Nephron (organoid): ENCODE measurements around the gene NCAPD2.

Experiments used
- H3K27ac Mint-ChIP-seq, 3 experiments: 2 replicates each; pipeline ENCODE4 v1.8.0; 2020; ENCODE audit warnings: mixed read lengths in 3 of 3, mild to moderate bottlenecking in 2 of 3, moderate library complexity in 1 of 3
- H3K27me3 Mint-ChIP-seq: 2 replicates; pipeline ENCODE4 v1.8.0; 2021; ENCODE audit warnings: low read depth, mild to moderate bottlenecking, moderate library complexity, mixed read lengths
- H3K36me3 Mint-ChIP-seq: 2 replicates; pipeline ENCODE4 v1.8.0; 2020; ENCODE audit warnings: low read depth, mixed read lengths
- H3K4me1 Mint-ChIP-seq: 2 replicates; pipeline ENCODE4 v1.8.0; 2020; ENCODE audit warnings: mixed read lengths
- H3K4me3 Mint-ChIP-seq, 3 experiments: 2 replicates each; pipeline ENCODE4 v1.8.0; 2020; ENCODE audit warnings: mild to moderate bottlenecking in 3 of 3, mixed read lengths in 3 of 3, moderate library complexity in 2 of 3
- H3K9me3 Mint-ChIP-seq: 2 replicates; pipeline ENCODE4 v1.8.0; 2020; ENCODE audit warnings: mixed read lengths
- TF ChIP-seq, protein P1 (sequence below), 3 experiments: fragments of 200-600 bp; sonication (generic); IDR thresholded peaks; one replicate each; pipeline ENCODE4 v1.5.0; 2021; ENCODE audit warnings: antibody characterized with exemption in 3 of 3; ENCODE audit not compliant: unreplicated experiment in 3 of 3

Gene NCAPD2

DNA sequence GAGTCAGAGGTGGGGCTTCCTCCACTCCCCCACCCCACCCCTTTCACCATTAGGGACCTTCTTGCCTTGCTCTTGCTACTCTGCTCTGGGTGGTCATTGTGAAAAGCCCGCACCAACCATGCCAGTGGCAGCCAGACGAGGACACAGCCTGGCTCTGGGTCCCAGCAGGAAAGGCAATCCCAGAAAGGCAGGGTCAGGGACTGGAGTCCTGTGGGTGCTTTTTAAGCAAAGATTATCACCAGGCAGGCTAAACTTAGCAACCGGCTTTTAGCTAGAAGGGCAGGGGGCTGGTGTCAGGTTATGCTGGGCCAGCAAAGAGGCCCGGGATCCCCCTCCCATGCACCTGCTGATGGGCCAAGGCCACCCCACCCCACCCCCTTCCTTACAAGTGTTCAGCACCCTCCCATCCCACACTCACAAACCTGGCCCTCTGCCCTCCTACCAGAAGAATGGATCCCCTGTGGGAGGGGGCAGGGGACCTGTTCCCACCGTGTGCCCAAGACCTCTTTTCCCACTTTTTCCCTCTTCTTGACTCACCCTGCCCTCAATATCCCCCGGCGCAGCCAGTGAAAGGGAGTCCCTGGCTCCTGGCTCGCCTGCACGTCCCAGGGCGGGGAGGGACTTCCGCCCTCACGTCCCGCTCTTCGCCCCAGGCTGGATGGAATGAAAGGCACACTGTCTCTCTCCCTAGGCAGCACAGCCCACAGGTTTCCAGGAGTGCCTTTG, 39.2 kb downstream of the NCAPD2 start:
- peak overlapping the region; percentile 97 to 99 (median 98) for H3K27ac Mint-ChIP-seq
- peaks cover 42% of the 10 kb centered on the region for H3K4me1 Mint-ChIP-seq
- H3K36me3 Mint-ChIP-seq: peaks cover 53% of the 10 kb centered on the region
- TF ChIP-seq, protein P1, sequence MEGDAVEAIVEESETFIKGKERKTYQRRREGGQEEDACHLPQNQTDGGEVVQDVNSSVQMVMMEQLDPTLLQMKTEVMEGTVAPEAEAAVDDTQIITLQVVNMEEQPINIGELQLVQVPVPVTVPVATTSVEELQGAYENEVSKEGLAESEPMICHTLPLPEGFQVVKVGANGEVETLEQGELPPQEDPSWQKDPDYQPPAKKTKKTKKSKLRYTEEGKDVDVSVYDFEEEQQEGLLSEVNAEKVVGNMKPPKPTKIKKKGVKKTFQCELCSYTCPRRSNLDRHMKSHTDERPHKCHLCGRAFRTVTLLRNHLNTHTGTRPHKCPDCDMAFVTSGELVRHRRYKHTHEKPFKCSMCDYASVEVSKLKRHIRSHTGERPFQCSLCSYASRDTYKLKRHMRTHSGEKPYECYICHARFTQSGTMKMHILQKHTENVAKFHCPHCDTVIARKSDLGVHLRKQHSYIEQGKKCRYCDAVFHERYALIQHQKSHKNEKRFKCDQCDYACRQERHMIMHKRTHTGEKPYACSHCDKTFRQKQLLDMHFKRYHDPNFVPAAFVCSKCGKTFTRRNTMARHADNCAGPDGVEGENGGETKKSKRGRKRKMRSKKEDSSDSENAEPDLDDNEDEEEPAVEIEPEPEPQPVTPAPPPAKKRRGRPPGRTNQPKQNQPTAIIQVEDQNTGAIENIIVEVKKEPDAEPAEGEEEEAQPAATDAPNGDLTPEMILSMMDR (IDR thresholded peaks at IDR 0.05; ENCODE audit: unreplicated experiment in 3 of 3): no peak
- H3K27me3 Mint-ChIP-seq: no peaks in the 10 kb centered on the region
- no peaks in the 10 kb centered on the region for H3K9me3 Mint-ChIP-seq
- peak overlapping the region; percentile 88 to 95 (median 93) for H3K4me3 Mint-ChIP-seq

DNA sequence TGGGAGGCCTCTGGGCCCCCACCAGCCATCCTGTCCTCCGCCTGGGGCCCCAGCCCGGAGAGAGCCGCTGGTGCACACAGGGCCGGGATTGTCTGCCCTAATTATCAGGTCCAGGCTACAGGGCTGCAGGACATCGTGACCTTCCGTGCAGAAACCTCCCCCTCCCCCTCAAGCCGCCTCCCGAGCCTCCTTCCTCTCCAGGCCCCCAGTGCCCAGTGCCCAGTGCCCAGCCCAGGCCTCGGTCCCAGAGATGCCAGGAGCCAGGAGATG, 39.7 kb downstream of the NCAPD2 start:
- Mint-ChIP-seq H3K4me1 (peaks cover 42% of the 10 kb centered on the region), H3K27me3 (no peaks in the 10 kb centered on the region), H3K4me3 (peak overlapping the region; percentile 88 to 95 (median 93)), H3K27ac (peak overlapping the region; percentile 97 to 99 (median 98)), H3K9me3 (no peaks in the 10 kb centered on the region), H3K36me3 (peaks cover 50% of the 10 kb centered on the region)
- TF ChIP-seq, protein P1 (IDR thresholded peaks at IDR 0.05; ENCODE audit: unreplicated experiment in 3 of 3): no peak

DNA sequence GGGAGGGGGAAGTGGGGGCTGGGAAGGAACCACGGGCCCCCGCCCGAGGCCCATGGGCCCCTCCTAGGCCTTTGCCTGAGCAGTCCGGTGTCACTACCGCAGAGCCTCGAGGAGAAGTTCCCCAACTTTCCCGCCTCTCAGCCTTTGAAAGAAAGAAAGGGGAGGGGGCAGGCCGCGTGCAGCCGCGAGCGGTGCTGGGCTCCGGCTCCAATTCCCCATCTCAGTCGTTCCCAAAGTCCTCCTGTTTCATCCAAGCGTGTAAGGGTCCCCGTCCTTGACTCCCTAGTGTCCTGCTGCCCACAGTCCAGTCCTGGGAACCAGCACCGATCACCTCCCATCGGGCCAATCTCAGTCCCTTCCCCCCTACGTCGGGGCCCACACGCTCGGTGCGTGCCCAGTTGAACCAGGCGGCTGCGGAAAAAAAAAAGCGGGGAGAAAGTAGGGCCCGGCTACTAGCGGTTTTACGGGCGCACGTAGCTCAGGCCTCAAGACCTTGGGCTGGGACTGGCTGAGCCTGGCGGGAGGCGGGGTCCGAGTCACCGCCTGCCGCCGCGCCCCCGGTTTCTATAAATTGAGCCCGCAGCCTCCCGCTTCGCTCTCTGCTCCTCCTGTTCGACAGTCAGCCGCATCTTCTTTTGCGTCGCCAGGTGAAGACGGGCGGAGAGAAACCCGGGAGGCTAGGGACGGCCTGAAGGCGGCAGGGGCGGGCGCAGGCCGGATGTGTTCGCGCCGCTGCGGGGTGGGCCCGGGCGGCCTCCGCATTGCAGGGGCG, 40.2 kb downstream of the NCAPD2 start, which contains the start of gene GAPDH:
GAPDH (plus strand) TSS at position 595 of the 772 bp plus-strand sequence. CDS start 316 bp downstream, outside the sequence.
- peaks cover 38% of the 10 kb centered on the region for H3K4me1 Mint-ChIP-seq
- H3K36me3 Mint-ChIP-seq: peaks cover 47% of the 10 kb centered on the region
- TF ChIP-seq, protein P1 (IDR thresholded peaks at IDR 0.05; ENCODE audit: unreplicated experiment in 3 of 3): no peak
- peak within 1 kb of the TSS; percentile 88 to 95 (median 93) for H3K4me3 Mint-ChIP-seq
- no peaks in the 10 kb centered on the region for H3K9me3 Mint-ChIP-seq
- peak within 1 kb of the TSS; percentile 97 to 99 (median 99) for H3K27ac Mint-ChIP-seq
- no peaks in the 10 kb centered on the region for H3K27me3 Mint-ChIP-seq

DNA sequence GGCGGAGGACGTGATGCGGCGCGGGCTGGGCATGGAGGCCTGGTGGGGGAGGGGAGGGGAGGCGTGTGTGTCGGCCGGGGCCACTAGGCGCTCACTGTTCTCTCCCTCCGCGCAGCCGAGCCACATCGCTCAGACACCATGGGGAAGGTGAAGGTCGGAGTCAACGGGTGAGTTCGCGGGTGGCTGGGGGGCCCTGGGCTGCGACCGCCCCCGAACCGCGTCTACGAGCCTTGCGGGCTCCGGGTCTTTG, 40.7 kb downstream of the NCAPD2 start:
- Mint-ChIP-seq H3K4me1 (peaks cover 42% of the 10 kb centered on the region), H3K4me3 (peak overlapping the region; percentile 88 to 95 (median 93)), H3K9me3 (no peaks in the 10 kb centered on the region), H3K27me3 (no peaks in the 10 kb centered on the region), H3K27ac (peak overlapping the region in 2 of 3 experiments; percentile 99), H3K36me3 (peaks cover 46% of the 10 kb centered on the region)
- TF ChIP-seq, protein P1 (IDR thresholded peaks at IDR 0.05; ENCODE audit: unreplicated experiment in 3 of 3): no peak

DNA sequence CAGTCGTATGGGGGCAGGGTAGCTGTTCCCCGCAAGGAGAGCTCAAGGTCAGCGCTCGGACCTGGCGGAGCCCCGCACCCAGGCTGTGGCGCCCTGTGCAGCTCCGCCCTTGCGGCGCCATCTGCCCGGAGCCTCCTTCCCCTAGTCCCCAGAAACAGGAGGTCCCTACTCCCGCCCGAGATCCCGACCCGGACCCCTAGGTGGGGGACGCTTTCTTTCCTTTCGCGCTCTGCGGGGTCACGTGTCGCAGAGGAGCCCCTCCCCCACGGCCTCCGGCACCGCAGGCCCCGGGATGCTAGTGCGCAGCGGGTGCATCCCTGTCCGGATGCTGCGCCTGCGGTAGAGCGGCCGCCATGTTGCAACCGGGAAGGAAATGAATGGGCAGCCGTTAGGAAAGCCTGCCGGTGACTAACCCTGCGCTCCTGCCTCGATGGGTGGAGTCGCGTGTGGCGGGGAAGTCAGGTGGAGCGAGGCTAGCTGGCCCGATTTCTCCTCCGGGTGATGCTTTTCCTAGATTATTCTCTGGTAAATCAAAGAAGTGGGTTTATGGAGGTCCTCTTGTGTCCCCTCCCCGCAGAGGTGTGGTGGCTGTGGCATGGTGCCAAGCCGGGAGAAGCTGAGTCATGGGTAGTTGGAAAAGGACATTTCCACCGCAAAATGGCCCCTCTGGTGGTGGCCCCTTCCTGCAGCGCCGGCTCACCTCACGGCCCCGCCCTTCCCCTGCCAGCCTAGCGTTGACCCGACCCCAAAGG, 41.2 kb downstream of the NCAPD2 start:
- H3K36me3 Mint-ChIP-seq: peaks cover 46% of the 10 kb centered on the region
- peak overlapping the region; percentile 88 to 95 (median 93) for H3K4me3 Mint-ChIP-seq
- peak overlapping the region; percentile 33 to 99 (median 79) for H3K27ac Mint-ChIP-seq
- no peaks in the 10 kb centered on the region for H3K9me3 Mint-ChIP-seq
- H3K27me3 Mint-ChIP-seq: no peaks in the 10 kb centered on the region
- TF ChIP-seq, protein P1 (IDR thresholded peaks at IDR 0.05; ENCODE audit: unreplicated experiment in 3 of 3): no peak
- peaks cover 47% of the 10 kb centered on the region for H3K4me1 Mint-ChIP-seq
